Measurements from ENCODE around the gene VSTM4. TPM values are rescaled to one million over a fixed set of nuclear protein-coding genes. Genes with fewer than 3 reads are reported as not detected.

VSTM4 gene
- total RNA-seq, 1 experiment from 2014 or later, result 0.07 TPM

- TF ChIP-seq REST (IDR thresholded peaks at IDR 0.05; ENCODE audit: low read depth) (no peak), FOSL1 (IDR thresholded peaks at IDR 0.05; ENCODE audit: low read depth) (no peak), TCF7L2 (IDR thresholded peaks at IDR 0.05; ENCODE audit: borderline replicate concordance, extremely low read depth, insufficient read depth, insufficient read length) (no peak), SRF (IDR thresholded peaks at IDR 0.05; ENCODE audit: low read depth) (no peak), POLR2A (IDR thresholded peaks at IDR 0.05; ENCODE audit: borderline replicate concordance, extremely low read depth, insufficient read depth, insufficient read length) (no peak)
Measured at GRCh38 chr10:49008091-49008490, 107.2 kb downstream of the VSTM4 start (continued).

GRCh38 chr10:49007129-49007528 lies 108.2 kb downstream of the VSTM4 start:
- POLR2A ChIA-PET, result no interaction called here
- no peak overlapping the region for H3K4me3 ChIP-seq (replicated peaks in 1 of 2; ENCODE audit: low read depth in 1 of 2, low read length in 2 of 2)
- intact Hi-C loops (cut with micrococcal nuclease), result no loop called here
- no peak for TF ChIP-seq POLR2AphosphoS5 (IDR thresholded peaks at IDR 0.05; ENCODE audit: low read depth, low read length)
- CTCF ChIA-PET, result no interaction called here
- H2AFZ ChIP-seq (ENCODE audit: low read depth, low read length, poor library complexity, severe bottlenecking), result no peak overlapping the region
- BruUV-seq (replicated peaks), result no TSS peak
- H3K36me3 ChIP-seq (ENCODE audit: control insufficient read depth in 1 of 2, insufficient read depth in 2 of 2, low read length in 2 of 2), result no peaks in the 10 kb centered on the region
- no peaks in the 10 kb centered on the region for H3K9me2 ChIP-seq (ENCODE audit: insufficient read depth)
- RAD21 ChIA-PET (ENCODE audit: low non-redundant PET in 1 of 2, low total read pairs in 2 of 2, uncharacterized antibody in 2 of 2, unreplicated experiment in 2 of 2), result no interaction called here
- H3K79me2 ChIP-seq (ENCODE audit: insufficient read depth, low read length), result no peaks in the 10 kb centered on the region
- no peaks in the 10 kb centered on the region for H3K9me3 ChIP-seq (ENCODE audit: control insufficient read depth in 1 of 2, insufficient read depth in 1 of 2, low read depth in 1 of 2, low read length in 2 of 2)
- no peak overlapping the region for H3K27ac ChIP-seq (ENCODE audit: low read depth, low read length)
- no peak overlapping the region for H3K9ac ChIP-seq (ENCODE audit: low read length)
- ATAC-seq (no peak), DNase-seq (ENCODE audit: low read depth, low spot score) (no peak)
- H4K20me1 ChIP-seq (ENCODE audit: insufficient read depth), result no peaks in the 10 kb centered on the region
- no peaks in the 10 kb centered on the region for H3K27me3 ChIP-seq (ENCODE audit: insufficient read depth, low read length)
- no peak overlapping the region for H3K4me2 ChIP-seq (ENCODE audit: low read length)
- H3K4me1 ChIP-seq (ENCODE audit: control insufficient read depth in 1 of 2, insufficient read depth in 2 of 2, low read length in 2 of 2), result no peaks in the 10 kb centered on the region
